Mucosa of descending colon (tissue), 3 donors: ENCODE measurements around the gene SIRPA. TPM values are rescaled to one million over a fixed set of nuclear protein-coding genes. Genes with fewer than 3 reads are reported as not detected.

ENCODE experiments used
- ATAC-seq: fragments of 200-7000 bp; cut with Tn5 transposase; one replicate; pipeline ENCODE4 v1.9.1; 2020; ENCODE audit warnings: mild to moderate bottlenecking, moderate library complexity
- DNase-seq, 3 donors: peaks; one replicate each; pipeline ENCODE4 v3.0.0-alpha.2; 2020
- H3K36me3 ChIP-seq: fragments of 200-600 bp; one replicate; pipeline ENCODE4 v1.8.0; 2021; ENCODE audit warnings: low read depth, mild to moderate bottlenecking
- H3K4me1 ChIP-seq: fragments of 200-600 bp; one replicate; pipeline ENCODE4 v1.8.0; 2021; ENCODE audit warnings: low read depth, mild to moderate bottlenecking
- H3K4me3 ChIP-seq: fragments of 200-600 bp; one replicate; pipeline ENCODE4 v1.8.0; 2021; ENCODE audit warnings: mild to moderate bottlenecking
- H3K9me3 ChIP-seq: fragments of 200-600 bp; one replicate; pipeline ENCODE4 v1.8.0; 2021; ENCODE audit warnings: mild to moderate bottlenecking
- CTCF ChIP-seq: fragments of 200-600 bp; IDR thresholded peaks from one replicate; pipeline ENCODE4 v1.8.0; 2022; ENCODE audit warnings: antibody characterized with exemption, mild to moderate bottlenecking
- intact Hi-C, 2 donors: fragments of 100-400 bp; cut with DNase I in 1 of 2; cut with micrococcal nuclease in 1 of 2; formaldehyde crosslinking; loops; one replicate each; pipeline versions ENCODE4 v1.11.0 to v1.11.1; 2022; cut with DNase I, micrococcal nuclease
- total RNA-seq, 3 donors: library from RNA; stranded (reverse); fragmentation: NEBNext Ultra II Directional in 2 of 3; extraction: Animal tissue kit (Norgen Biotek cat#: 25700) in 2 of 3; gene quantifications; one replicate each; pipeline versions ENCODE4 v1.2.1 to v1.2.4, GENCODE V29; 2021 to 2023
- donor health status: DM: no; HTN: no; CAD: no; lungs with moderate emphysema.
- donor health status: DM: no; HTN: no; CAD: no.
- donor health status: DM: no; HTN: yes; CAD: no.

SIRPA gene
- total RNA-seq, 3 donors from 2014 or later, result 7.6 to 24.4 (median 14.1) TPM

- ATAC-seq (no peak), DNase-seq (peak in 1 of 3 donors; percentile 21)
- Histone ChIP-seq H3K4me1 (no peaks in the 10 kb centered on the region), H3K4me3 (no peak overlapping the region), H3K36me3 (no peaks in the 10 kb centered on the region), H3K9me3 (no peaks in the 10 kb centered on the region)
- intact Hi-C loops, result no loop called here
- TF ChIP-seq CTCF, result no peak
These were observed 13.2 kb upstream of the SIRPA start for GRCh38 chr20:1882026-1882425.

- ATAC-seq, result peak; percentile 12
- no peak overlapping the region for H3K4me3 ChIP-seq
- DNase-seq, result peak in 1 of 3 donors; percentile 9
- no peaks in the 10 kb centered on the region for H3K4me1 ChIP-seq
- no peak for TF ChIP-seq CTCF
- intact Hi-C loops, result no loop called here
- H3K9me3 ChIP-seq, result no peaks in the 10 kb centered on the region
- no peaks in the 10 kb centered on the region for H3K36me3 ChIP-seq
These were observed 11.2 kb upstream of the SIRPA start for GRCh38 chr20:1883986-1884385.

DNA sequence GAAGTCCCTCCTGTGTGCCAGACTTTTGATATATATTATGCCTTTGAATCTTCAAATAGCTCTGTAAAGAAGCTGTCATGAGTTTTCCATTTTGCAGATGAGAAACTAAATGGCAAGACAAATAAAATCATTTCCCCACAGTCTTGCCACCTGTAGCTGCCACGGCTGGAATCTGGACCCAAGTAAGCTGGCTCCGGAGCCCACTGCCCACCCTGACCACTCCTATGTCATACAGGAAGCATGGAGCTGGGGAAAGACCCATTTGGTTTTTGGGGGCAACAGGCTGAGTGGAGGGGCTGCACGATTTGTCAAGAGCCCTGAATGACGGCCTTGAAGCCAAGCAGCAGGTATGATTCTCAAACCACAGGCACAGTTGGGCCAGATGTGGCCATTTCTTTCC lies 10.0 kb upstream of the SIRPA start:
- Histone ChIP-seq H3K9me3 (no peaks in the 10 kb centered on the region), H3K4me3 (no peak overlapping the region), H3K4me1 (no peaks in the 10 kb centered on the region), H3K36me3 (no peaks in the 10 kb centered on the region)
- no peak for ATAC-seq
- intact Hi-C loops, result no loop called here
- TF ChIP-seq CTCF, result no peak
- DNase-seq, result peak in 1 of 3 donors; percentile 7

DNA sequence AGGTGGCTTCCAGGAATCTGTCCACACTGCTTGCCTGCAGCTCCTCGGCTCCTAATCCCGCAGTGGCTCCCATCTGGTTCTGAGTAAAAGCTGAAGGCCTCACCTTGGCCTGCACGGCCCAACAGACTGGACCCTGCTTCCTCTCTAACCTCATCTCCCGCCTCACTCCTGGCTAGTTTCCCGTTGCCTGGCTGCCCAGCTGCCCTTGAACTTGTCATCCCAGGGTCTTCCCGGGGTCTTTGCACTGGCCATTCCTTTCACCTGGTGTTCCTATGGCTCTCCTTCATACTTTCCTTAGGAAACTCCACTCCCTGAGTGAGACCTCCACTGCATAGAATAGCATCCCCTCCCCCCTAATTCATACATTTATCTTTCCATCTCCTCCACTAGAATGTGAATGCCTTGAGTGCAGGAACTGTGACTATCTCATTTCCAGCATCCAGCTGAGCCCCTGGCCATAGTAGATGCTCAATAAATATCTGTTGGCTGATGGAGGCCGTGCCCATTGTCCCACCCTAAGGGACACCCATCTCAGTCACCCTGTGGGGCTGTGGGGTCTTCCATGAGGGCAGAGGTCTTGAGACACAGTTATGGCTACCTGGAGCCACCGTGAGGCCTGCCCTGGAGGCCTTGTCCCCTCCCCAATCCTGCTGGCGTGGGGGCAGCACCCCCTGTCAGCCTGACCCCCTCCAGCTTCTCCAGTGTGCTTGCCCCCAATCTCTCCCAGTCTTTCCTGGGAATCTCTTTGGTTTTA lies 9.1 kb upstream of the SIRPA start:
- ATAC-seq (no peak), DNase-seq (peak in 1 of 3 donors; percentile 33)
- intact Hi-C loops, result no loop called here
- H3K9me3 ChIP-seq, result no peaks in the 10 kb centered on the region
- H3K36me3 ChIP-seq, result no peaks in the 10 kb centered on the region
- no peaks in the 10 kb centered on the region for H3K4me1 ChIP-seq
- no peak overlapping the region for H3K4me3 ChIP-seq
- TF ChIP-seq CTCF, result no peak

- ATAC-seq (peak; percentile 60), DNase-seq (peak in 1 of 3 donors; percentile 57)
- no peak for TF ChIP-seq CTCF
- Histone ChIP-seq H3K36me3 (no peaks in the 10 kb centered on the region), H3K4me1 (no peaks in the 10 kb centered on the region), H3K9me3 (no peaks in the 10 kb centered on the region), H3K4me3 (no peak overlapping the region)
- intact Hi-C loops, result no loop called here
These were observed 7.9 kb upstream of the SIRPA start for GRCh38 chr20:1887321-1887720.
